GM12878 (cell line): ENCODE measurements around the gene LBX1. TPM values are rescaled to one million over a fixed set of nuclear protein-coding genes. Genes with fewer than 3 reads are reported as not detected.

ENCODE experiments used
- ATAC-seq: fragments of 200-7000 bp; cut with Tn5 transposase; 3 replicates; pipeline ENCODE4 v1.9.1; 2020; ENCODE audit warnings: mild to moderate bottlenecking, moderate library complexity
- BruUV-seq: library from RNA; stranded (reverse); fragments of 400-500 nt; replicated peaks from 2 replicates; lab custom pipeline; 2021; lab: Mats Ljungman, UMichigan
- CTCF ChIA-PET: fragments of 300-600 bp; sonication (Branson Sonifier 250); formaldehyde crosslinking; extraction: SDS; loops from one replicate; lab custom pipeline; 2021; ENCODE audit warnings: inconsistent platforms; lab: Yijun Ruan, JAX
- POLR2A ChIA-PET: fragments of 350-600 bp; formaldehyde crosslinking; extraction: SDS; loops from one replicate; lab custom pipeline; 2021; ENCODE audit warnings: inconsistent platforms; lab: Charles Lee
- RAD21 ChIA-PET: fragments of 300-600 bp; sonication (Branson Sonifier 250); formaldehyde crosslinking; loops from one replicate; lab custom pipeline; 2023; ENCODE audit warnings: antibody characterized with exemption; ENCODE audit not compliant: unreplicated experiment; lab: Charles Lee
- SMC1A ChIA-PET: fragments of 300-600 bp; sonication (Branson Sonifier 250); formaldehyde crosslinking; loops from one replicate; lab custom pipeline; 2023; ENCODE audit not compliant: unreplicated experiment, uncharacterized antibody; lab: Charles Lee
- DNase-seq: peaks from one replicate; pipeline ENCODE4 v3.0.0-alpha.2; 2011; ENCODE audit warnings: low read depth, low spot score
- FAIRE-seq: peaks from 3 replicates; lab custom pipeline; 2011; peaks lifted over from hg19 to GRCh38; lab: Jason Lieb, UNC
- H2AFZ ChIP-seq: 2 replicates; pipeline ENCODE4 v1.6.0; 2011; ENCODE audit warnings: low read depth, low read length, control low read depth; ENCODE audit not compliant: control insufficient read depth
- H3K27ac ChIP-seq: 2 replicates; pipeline ENCODE4 v1.5.1; 2011; ENCODE audit warnings: control low read depth; ENCODE audit not compliant: control insufficient read depth, insufficient read depth
- H3K27me3 ChIP-seq, 2 experiments: replicated peaks in 1 of 2; 2 replicates each; pipeline versions ENCODE4 v1.6.0 to v1.6.1; 2011; ENCODE audit warnings: low read length in 1 of 2; ENCODE audit not compliant: control insufficient read depth in 2 of 2, insufficient read depth in 2 of 2
- H3K36me3 ChIP-seq, 2 experiments: 2 replicates each; pipeline ENCODE4 v1.5.1; 2011; ENCODE audit warnings: low read length in 1 of 2; ENCODE audit not compliant: control insufficient read depth in 2 of 2, insufficient read depth in 2 of 2
- H3K4me1 ChIP-seq: 2 replicates; pipeline ENCODE4 v1.6.1; 2011; ENCODE audit warnings: mild to moderate bottlenecking, low read length, moderate library complexity, mixed read lengths; ENCODE audit not compliant: control insufficient read depth, insufficient read depth
- H3K4me2 ChIP-seq: 2 replicates; pipeline ENCODE4 v1.6.0; 2011; ENCODE audit warnings: control low read depth; ENCODE audit not compliant: control insufficient read depth, insufficient read depth
- H3K4me3 ChIP-seq: fragments of 200-600 bp; sonication (generic); 2 replicates; pipeline ENCODE4 v1.5.1; 2016
- H3K79me2 ChIP-seq: 2 replicates; pipeline ENCODE4 v1.6.0; 2011; ENCODE audit warnings: low read length; ENCODE audit not compliant: control insufficient read depth, insufficient read depth
- H3K9ac ChIP-seq: 2 replicates; pipeline ENCODE4 v1.8.0; 2011; ENCODE audit warnings: low read length, control low read depth, mixed read lengths; ENCODE audit not compliant: control insufficient read depth, insufficient read depth
- H3K9me3 ChIP-seq: replicated peaks from 3 replicates; pipeline ENCODE4 v1.5.1; 2011; ENCODE audit warnings: mild to moderate bottlenecking, low read length; ENCODE audit not compliant: control insufficient read depth, insufficient read depth
- H4K20me1 ChIP-seq: 2 replicates; pipeline ENCODE4 v1.6.0; 2011; ENCODE audit not compliant: control insufficient read depth, insufficient read depth
- CBX5 ChIP-seq: sonication (generic); IDR thresholded peaks from 2 replicates; pipeline ENCODE4 v1.6.1; 2016; ENCODE audit warnings: low read depth, moderate library complexity, mild to moderate bottlenecking, inconsistent platforms
- CEBPB ChIP-seq, 2 experiments: fragments of 150-350 bp in 1 of 2; IDR thresholded peaks; 2 replicates each; pipeline ENCODE4 v1.6.1; 2012 to 2014; ENCODE audit warnings: low read depth in 2 of 2, low read length in 2 of 2, borderline replicate concordance in 1 of 2, inconsistent platforms in 1 of 2
- KAT2A ChIP-seq: conservative IDR thresholded peaks from 2 replicates; pipeline ENCODE4 v1.6.1; 2011; ENCODE audit warnings: low read depth, low read length; ENCODE audit not compliant: control insufficient read depth
- NFIC ChIP-seq: IDR thresholded peaks from 2 replicates; pipeline ENCODE4 v1.6.1; 2012; ENCODE audit warnings: low read depth, mild to moderate bottlenecking, inconsistent platforms, low read length, moderate library complexity
- NFXL1 ChIP-seq: fragments of 450-650 bp; IDR thresholded peaks from 2 replicates; pipeline ENCODE4 v1.6.1; 2017; ENCODE audit warnings: antibody characterized with exemption, mild to moderate bottlenecking, borderline replicate concordance
- RUNX3 ChIP-seq: IDR thresholded peaks from 2 replicates; pipeline ENCODE4 v1.6.1; 2012; ENCODE audit warnings: low read length, inconsistent platforms
- SMC3 ChIP-seq: IDR thresholded peaks from 2 replicates; pipeline ENCODE4 v1.6.1; 2011; ENCODE audit warnings: low read length, improper control_type of control experiment, borderline replicate concordance
- SUPT20H ChIP-seq: IDR thresholded peaks from 2 replicates; pipeline ENCODE4 v1.6.1; 2011; ENCODE audit warnings: low read depth, mild to moderate bottlenecking, low read length, moderate library complexity, borderline replicate concordance; ENCODE audit not compliant: control insufficient read depth
- TCF3 ChIP-seq: IDR thresholded peaks from 2 replicates; pipeline ENCODE4 v1.6.1; 2012; ENCODE audit warnings: low read depth, mild to moderate bottlenecking, low read length, borderline replicate concordance; ENCODE audit not compliant: insufficient read depth
- WGBS: methylation state at CpG from one replicate; pipeline ENCODE4 v1.1.6; 2016; ENCODE audit warnings: low lambda C conversion rate; ENCODE audit not compliant: insufficient replicate concordance, insufficient coverage; ENCODE audit errors: missing lambda C conversion rate; 5-methylcytosine and 5-hydroxymethylcytosine counted together
- in situ Hi-C: fragments of 300-500 bp; cut with MboI; formaldehyde crosslinking; loops from 9 replicates; pipeline ENCODE4 v1.14.3; 2018; ENCODE audit warnings: mixed read lengths
- intact Hi-C: fragments of 100-400 bp; cut with micrococcal nuclease; formaldehyde crosslinking; loops from one replicate; pipeline ENCODE4 v1.14.2; 2022; ENCODE audit not compliant: unreplicated experiment
- polyA plus RNA-seq, 11 experiments: library from polyadenylated mRNA; depleted of rRNA in 4 of 11; unstranded in 6 of 11; stranded (reverse) in 5 of 11; fragments of >200 nt; fragmentation: Nextera tagmentation in 4 of 11; fragmentation: Illumina TruSeq in 1 of 11; extraction: Ambion mirVana in 4 of 11; extraction: Trizol in 1 of 11; gene quantifications; 1 replicate in 1 of 11; 2 replicates in 10 of 11; pipeline versions ENCODE4 v1.2.1 to v1.2.3, GENCODE V29; 2011 to 2016; ENCODE audit warnings: inconsistent platforms in 2 of 11, missing spikeins in 2 of 11, low read depth in 1 of 11
- total RNA-seq, 4 experiments: library from RNA; depleted of rRNA in 3 of 4; stranded (reverse); fragments of >200 nt in 3 of 4; fragmentation: Illumina TruSeq in 1 of 4; extraction: Trizol in 1 of 4; gene quantifications; 2 replicates each; pipeline versions ENCODE4 v1.2.1 to v1.2.3, GENCODE V29; 2013 to 2021
- TF ChIP-seq, protein P1 (sequence below): fragments of 450-650 bp; conservative IDR thresholded peaks from 2 replicates; pipeline ENCODE4 v1.6.1; 2017; ENCODE audit warnings: mild to moderate bottlenecking, moderate library complexity

LBX1 gene
- total and polyA plus RNA-seq, 10 of the 15 experiments (the other 5 are each of a cell fraction or from before 2014, with no cell fraction given) = not detected

GRCh38 chr10:101183458-101184183, 45.6 kb downstream of the LBX1 start:
- no peak overlapping the region for H2AFZ ChIP-seq
- H3K9me3 ChIP-seq = no peaks in the 10 kb centered on the region
- TF ChIP-seq NFXL1 (no peak), SMC3 (no peak), RUNX3 (no peak), NFIC (no peak), TCF3 (no peak), KAT2A (no peak), CEBPB (IDR thresholded peaks at IDR 0.05; ENCODE audit: borderline replicate concordance in 1 of 2, low read depth in 2 of 2, low read length in 2 of 2) (no peak), SUPT20H (no peak), CBX5 (no peak)
- TF ChIP-seq, protein P1, sequence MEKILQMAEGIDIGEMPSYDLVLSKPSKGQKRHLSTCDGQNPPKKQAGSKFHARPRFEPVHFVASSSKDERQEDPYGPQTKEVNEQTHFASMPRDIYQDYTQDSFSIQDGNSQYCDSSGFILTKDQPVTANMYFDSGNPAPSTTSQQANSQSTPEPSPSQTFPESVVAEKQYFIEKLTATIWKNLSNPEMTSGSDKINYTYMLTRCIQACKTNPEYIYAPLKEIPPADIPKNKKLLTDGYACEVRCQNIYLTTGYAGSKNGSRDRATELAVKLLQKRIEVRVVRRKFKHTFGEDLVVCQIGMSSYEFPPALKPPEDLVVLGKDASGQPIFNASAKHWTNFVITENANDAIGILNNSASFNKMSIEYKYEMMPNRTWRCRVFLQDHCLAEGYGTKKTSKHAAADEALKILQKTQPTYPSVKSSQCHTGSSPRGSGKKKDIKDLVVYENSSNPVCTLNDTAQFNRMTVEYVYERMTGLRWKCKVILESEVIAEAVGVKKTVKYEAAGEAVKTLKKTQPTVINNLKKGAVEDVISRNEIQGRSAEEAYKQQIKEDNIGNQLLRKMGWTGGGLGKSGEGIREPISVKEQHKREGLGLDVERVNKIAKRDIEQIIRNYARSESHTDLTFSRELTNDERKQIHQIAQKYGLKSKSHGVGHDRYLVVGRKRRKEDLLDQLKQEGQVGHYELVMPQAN = no peak
- WGBS = 15% methylated on average over 6 of the region's 6 CpGs
- DNase-seq (no peak), FAIRE-seq (no peak), ATAC-seq (no peak)
- POLR2A ChIA-PET = no interaction called here
- in situ Hi-C loops = no loop called here
- BruUV-seq = no TSS peak
- no peaks in the 10 kb centered on the region for H4K20me1 ChIP-seq
- no peak overlapping the region for H3K9ac ChIP-seq
- no peaks in the 10 kb centered on the region for H3K36me3 ChIP-seq
- peaks cover 0 to under 1% of the 10 kb centered on the region in 2 experiments; a peak in 1 of 4 replicates for H3K27me3 ChIP-seq
- H3K4me2 ChIP-seq = no peak overlapping the region
- intact Hi-C loops = no loop called here
- SMC1A ChIA-PET = no interaction called here
- H3K4me3 ChIP-seq = no peak overlapping the region
- H3K27ac ChIP-seq = no peak overlapping the region
- no peaks in the 10 kb centered on the region for H3K79me2 ChIP-seq
- CTCF ChIA-PET = no interaction called here
- no peaks in the 10 kb centered on the region for H3K4me1 ChIP-seq
- RAD21 ChIA-PET = no interaction called here
